ENCODE results near the gene ZNF212.

DNA sequence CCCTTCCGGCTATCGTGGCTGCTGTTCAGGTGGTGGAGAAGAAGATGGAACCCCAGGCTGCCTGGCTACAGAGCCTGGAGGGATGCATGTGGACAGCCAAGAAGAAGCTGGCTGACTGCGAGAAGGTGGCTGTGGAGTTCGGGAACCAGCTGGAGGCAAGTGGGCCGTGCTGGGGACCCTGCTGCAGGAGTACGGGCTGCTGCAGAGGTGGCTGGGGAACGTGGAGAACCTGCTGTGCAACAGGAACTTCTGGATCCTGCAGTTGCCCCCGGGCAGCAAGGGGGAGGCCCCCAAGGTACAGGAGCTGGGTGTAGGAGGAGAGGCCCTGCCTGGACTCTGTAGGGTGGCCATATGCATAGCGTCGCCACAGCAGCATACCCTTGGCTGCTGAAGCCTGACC, 48.2 kb downstream of the ZNF212 start:
- TF ChIP-seq POLR2A (IDR thresholded peaks at IDR 0.05), result no peak
- TF ChIP-seq CTCF (IDR thresholded peaks at IDR 0.05), result no peak

Data from esophagus squamous epithelium (tissue), 4 donors.